HG03066 (cell line): Measurements from ENCODE around the gene PIBF1.
"Not testable (repeated sequence)": the region's sequence is repeated elsewhere in the genome, so short reads cannot be mapped to it uniquely, and the experiment has no call there.

Source experiments
- ATAC-seq: cut with Tn5 transposase; IDR thresholded peaks from one replicate; pipeline ENCODE4 v1.9.1; 2021; ENCODE audit warnings: low read depth; ENCODE audit not compliant: unreplicated experiment

The PIBF1 gene

DNA sequence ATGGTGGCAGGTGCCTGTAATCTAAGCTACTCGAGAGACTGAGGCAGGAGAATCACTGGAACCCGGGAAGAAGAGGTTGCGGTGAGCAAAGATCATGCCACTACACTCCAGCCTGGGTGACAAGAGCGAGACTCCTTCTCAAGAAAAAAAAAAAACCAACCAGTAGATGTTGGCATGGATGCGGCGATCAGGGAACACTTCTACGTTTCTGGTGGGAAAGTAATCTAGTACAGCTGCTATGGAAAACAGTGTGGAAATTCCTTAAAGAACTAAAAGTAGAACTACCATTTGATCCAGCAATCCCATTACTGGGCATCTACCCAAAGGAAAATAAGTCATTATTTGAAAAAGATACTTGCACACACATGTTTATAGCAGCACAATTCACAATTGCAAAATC is 119.6 kb downstream of the PIBF1 start:
- not testable (repeated sequence) for ATAC-seq

DNA sequence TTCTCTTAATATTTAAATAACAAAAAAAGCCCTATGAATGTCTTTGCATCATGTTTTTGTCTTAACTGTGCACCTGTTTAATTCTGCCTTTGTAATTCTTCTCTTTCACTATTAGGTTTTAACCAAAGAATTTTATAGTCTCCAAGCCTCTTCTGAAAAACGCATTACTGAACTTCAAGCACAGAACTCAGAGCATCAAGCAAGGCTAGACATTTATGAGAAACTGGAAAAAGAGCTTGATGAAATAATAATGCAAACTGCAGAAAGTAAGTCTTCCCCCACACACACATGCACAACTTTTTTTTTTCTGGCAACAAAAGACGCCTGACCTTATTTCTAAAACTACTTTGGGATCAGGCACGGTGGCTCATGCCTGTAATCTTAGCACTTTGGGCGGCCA is 126.5 kb downstream of the PIBF1 start:
- no peak for ATAC-seq

DNA sequence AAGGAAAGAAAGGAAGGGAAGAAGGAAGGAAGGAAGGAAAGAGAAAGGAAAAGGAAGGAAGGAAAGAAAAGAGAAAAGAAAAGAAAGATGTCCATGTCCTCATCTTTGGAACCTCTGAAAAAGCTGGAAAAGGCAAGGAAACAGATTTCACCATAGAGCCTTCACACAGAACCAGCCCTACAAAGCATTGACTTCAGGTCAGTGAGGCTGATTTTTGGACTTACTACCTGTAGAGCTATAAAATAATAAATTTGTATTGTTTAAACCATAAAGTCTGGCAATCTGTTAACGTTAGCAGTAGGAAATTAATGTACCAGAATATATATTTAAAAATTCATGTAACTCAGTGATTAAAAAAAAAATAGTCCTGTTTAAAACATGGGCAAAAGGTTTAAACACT is 130.0 kb downstream of the PIBF1 start:
- ATAC-seq = no peak

DNA sequence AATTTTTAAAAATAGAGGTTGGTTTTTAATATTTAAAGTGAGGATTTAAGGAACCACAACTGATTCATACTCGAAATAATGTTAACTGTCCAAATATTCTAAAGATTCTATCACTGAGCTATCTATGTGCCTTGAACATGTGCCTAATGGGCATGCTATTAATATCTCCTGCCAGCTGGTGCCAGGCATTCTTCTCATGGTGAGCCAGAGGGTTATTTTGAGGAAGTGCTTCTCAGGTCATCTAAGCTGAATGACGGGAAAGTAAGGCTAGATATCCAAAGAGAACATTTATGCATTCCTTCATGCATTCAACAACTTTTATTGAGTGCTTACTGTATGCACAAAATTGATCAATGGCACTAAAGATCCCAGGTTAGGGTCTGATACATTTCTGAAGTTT is 138.2 kb downstream of the PIBF1 start:
- ATAC-seq = no peak

DNA sequence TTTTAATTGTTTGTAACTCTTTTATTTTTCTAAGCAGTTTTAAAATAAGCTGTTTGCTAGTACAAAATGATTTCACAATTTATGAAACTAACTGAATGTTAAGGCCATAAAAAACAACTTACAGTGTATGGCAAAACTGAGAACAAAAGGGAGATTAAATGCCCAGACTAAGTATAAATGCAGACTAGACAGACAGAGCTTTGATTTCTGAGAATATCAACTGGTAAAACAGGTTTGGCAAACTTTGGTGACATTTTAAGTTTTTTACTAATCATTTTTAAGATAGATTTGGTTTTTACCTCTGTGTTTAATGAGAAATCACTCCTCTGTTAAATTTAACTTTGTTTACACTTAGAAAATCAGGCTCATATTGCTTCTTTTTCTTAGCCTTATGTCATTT is 149.4 kb downstream of the PIBF1 start:
- ATAC-seq = no peak

DNA sequence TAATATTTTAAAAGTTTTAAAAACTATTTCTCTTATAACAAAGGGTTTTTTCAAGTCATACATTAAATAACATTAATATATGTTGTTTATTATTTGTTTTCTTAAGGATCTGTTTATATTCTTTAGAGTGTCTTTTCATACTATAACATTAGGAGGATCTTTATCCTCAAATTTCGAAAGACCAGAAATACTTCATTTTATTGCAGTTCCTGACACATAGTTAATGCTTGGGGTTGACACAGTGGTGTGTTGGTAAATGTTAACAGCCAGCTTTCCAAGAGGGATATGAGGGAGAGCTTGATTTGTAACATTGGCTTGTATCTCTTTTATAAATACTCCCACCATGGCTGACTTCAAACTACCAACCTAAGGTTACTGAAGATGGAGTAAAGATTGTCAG is 150.3 kb downstream of the PIBF1 start:
- no peak for ATAC-seq

DNA sequence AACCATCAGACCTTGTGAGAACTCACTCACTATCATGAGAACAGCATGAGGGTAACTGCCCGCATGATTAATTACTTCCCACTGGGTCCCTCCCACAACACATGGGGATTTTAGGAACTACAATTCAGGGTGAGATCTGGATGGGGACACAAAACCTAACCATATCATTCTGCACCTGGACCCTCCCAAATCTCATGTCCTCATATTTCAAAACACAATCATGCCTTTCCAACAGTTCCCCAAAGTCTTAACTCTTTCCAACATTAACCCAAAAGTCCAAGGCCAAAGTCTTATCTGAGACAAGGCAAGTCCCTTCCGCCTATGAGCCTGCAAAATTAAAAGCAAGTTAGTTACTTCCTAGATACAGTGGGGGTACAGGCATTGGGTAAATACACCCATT is 164.3 kb downstream of the PIBF1 start:
- not testable (repeated sequence) for ATAC-seq

DNA sequence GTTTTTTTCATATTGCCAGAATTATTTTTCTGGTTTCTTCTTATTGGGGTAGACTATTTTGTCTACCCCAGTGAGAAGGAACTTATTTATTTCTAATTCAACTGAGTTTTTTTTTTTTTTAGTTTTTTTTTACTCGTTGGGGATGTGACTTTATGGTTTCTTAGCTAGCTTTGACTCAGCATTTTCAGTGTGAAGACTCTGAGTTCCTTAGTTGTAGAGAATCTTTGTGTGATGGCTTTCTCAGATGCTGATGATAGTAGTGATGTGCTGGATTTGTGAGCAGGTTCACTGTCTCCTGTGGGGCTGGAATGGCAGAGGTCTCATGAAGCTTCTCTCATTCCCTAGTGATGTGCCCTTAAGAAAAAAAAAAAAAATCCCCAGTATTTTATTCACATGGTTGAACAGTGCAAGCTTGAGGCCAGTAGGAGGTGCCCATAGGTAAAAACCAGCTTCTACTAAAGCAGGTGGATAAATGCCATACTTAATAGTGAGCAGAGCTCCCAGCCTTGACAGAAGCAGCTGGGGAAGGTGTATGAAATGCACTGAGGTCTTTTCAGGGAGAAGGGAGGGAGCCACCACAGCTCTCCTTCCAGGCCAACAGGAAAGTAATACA is 170.7 kb downstream of the PIBF1 start:
- no peak for ATAC-seq

DNA sequence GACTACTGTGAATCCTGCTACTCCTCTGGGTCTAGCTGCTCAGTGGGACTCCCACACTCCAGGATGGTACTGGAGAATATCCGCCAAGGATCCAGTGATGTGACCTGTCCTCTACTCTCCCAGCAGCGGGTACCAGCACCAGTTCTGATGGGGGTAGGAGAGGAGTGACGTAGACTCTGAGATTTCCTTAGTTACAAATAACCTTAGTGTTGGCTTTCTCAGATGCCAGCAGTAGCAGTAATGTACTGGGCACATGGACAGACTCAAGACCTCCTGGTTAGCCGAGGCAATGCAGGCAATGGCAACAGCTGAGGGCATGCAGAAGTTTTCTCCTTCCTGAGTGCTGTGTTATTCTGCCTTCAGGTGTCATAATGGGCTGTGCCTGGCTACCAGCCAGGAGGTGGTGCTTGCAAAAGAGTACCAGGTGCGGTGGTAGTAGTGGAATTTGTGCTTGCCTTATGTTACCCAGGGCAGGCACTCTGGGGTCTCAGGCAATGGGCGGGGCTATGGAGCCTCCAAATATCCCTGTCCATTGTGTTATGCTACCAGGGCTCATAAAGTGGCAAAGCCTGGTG is 171.5 kb downstream of the PIBF1 start:
- no peak for ATAC-seq

DNA sequence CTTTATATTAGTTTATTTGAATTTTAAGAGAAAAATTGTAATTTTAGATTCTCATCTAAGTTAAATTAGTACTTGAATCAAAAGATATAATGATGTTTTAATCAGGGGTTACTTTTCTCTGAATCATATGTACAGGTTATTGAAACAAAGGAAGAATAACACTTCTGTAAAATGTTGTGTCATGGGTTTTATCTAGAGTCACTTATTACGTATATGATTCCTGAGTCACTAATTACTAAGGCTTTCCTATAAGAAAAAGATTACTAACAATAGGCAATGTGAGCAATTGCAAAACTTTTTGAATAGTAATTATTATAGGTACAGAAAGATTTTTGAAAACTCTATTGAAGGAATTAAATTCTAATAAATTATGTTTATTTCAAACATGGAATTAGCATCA is 177.7 kb downstream of the PIBF1 start:
- no peak for ATAC-seq

DNA sequence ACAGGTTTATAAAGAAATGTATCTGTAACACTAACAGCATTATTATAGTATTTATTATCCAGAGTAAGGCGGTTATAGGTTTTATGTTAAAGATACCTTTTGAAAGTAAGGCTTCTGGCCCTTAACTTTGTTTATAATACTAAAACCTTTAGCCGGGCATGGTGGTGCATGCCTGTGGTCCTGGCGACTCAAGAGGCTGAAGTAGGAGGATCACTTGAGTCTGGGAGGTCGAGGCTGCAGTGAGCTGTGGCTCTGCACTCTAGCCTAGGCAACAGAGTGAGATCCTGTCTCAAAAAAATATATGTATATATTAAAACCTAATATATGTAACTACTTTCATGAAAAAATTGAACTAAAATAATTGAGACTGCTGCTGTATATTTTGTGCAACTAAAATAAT is 178.2 kb downstream of the PIBF1 start:
- no peak for ATAC-seq

DNA sequence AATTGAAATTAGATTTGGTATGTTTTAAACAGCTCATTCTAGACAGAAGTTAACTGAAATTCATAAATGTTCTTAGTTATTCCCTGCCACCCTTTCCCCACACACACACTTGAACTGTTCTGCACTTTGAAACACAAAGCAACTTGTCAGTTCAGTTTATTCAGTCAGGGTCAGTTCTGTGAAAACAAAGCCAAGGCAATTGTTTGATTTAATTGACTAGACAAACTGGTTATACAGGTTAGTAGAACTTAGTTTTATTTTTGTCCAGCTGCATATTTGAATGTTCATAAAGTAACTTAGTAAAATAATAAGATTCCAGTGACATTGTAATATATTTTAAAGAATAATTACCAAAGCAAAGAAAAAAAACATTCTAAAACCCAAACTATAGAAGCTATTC is 178.6 kb downstream of the PIBF1 start:
- ATAC-seq = no peak

DNA sequence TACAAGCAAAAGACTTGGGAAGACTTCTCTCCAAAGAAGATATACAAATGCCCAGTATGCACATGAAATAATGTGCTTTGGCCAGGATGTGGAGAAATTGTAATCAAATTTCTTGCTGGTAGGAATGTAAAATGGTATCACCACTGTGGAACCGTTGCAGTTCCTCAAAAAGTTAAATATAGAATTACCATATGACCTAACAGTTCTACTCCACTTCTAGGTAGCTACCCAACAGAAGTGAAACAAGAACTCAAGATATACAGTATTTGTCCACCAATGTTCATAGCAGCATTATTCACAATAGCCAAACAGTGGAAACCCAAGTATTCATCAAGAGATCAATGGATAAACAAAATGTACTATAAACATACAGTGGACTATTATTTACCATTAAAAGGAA is 181.8 kb downstream of the PIBF1 start:
- ATAC-seq = peak; percentile 65

DNA sequence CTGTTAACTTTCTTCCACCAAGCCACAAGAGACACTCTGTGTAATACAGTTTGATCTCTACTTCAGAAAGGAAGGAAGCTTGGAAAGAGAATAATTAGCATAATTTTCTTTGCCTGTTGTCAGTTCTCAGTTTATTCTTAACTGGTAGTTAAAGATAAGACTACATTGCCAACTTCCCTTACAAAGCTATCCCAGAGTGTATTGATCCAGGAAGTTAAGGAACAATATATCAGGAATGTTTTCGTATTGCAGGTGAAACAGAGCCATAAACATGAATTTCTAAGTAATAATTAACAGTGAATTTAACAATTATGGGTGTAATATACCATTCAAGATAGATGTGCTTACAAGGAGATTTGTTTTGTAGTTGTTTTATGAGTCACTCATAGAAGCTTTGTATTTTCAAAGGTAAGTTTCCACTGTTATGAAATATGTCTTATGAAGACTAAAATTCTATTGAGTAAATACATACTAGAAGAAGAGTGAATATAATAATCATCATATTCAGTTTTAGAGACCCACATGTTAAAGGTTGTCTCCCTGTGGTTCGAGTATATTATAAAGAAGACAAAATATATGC is 188.5 kb downstream of the PIBF1 start:
- ATAC-seq = no peak

DNA sequence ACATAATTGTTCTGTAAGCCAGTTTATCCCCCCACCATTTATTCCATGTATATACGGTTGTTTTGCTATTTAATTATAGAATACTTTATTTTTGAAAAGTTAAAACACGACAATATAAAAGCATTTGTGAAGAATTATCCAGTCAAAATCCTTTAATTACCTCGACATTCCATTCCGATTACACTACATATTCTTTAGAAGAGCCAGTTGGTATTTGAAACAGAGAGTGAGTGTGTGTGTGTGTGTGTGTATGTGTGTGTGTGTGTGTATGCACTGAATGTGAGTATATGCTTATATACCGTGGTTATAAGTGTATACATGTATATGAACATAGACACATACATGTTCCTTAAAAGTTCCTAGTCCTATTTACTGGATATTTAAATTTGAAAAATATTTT is 189.0 kb downstream of the PIBF1 start:
- no peak for ATAC-seq

DNA sequence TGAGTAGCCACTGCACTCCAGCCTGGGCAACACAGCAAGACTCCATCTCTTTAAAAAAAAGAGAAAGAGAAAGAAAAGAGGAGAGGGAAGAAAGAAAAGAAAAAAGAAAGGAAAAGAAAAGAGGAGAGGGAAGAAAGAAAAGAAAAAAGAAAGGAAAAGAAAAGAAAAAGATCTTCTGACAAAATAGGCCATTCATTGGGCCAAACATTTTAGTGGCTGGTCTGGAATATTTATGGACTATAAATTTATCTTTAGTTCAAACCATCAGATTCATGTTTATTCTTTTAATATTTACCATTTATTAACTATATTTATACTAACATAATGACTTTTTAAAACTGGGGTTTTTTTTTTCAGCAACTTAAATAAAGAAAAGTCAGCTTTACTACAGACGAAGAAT is 191.3 kb downstream of the PIBF1 start:
- ATAC-seq = no peak

DNA sequence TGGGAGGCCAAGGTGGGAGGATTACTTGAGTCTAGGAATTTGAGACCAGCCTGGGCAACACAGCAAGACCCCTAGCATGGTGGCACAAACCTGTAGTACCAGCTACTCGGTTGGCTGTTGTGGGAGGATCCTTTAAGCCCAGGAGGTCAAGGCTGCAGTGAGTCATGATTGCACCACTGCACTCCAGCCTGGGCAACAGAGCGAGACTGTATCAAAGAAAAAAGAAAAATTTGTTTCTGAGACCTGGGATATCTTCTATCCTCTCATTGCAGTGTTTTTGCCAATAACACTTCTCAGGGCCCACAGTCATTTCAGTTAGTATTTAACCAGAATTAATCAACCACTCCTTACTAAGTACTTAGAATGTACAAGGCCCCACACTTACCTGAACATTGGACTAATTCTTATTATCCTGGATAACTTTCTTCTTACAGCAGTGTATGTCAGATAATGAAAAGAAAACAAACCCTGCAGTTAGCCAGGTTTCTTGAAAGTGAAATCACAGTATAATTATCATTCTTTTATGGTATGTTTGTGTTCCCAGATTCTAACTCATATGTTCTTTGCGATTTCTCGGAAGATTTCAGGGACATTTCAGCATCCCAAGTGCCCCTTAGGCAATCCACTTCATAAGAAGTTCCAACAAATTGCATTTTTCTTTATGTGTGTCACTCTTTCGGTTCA is 201.3 kb downstream of the PIBF1 start:
- ATAC-seq = no peak

DNA sequence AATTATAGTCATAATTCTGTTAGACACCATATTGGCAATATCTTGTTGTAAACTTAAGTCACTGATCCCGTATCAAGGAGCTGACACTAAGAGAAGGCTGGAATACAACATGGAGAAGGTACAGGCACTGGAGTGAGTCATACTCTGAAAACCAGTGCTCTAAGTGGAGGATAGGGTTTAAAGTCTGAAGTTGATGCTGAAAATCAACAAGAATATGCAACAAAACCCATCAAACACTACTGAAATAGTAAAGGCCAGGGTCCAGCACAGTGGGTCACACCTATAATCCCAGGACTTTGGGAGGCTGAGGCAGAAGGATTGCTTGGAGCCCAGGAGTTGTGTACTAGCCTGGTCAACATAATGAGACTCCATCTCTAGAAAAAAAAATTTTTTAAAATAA is 203.7 kb downstream of the PIBF1 start:
- ATAC-seq = no peak

DNA sequence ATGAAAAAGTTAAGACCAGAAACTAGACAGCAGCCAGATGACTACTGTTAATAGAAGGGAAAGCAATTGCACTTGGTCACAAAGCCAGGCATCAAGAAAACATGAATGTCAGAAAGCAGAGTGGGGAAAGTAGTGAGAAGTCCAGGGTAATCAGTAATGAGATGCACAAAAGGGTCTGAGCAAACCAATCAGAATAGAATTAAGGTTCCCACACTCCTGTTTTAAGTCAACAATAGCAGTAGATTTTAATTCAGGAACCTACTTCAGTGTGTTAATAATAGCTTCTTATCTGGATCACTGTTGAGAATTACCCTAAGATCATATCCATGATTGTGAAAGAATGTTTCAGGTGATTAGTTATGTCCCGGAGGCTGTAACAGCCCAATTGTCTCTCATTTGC is 204.3 kb downstream of the PIBF1 start:
- no peak for ATAC-seq

DNA sequence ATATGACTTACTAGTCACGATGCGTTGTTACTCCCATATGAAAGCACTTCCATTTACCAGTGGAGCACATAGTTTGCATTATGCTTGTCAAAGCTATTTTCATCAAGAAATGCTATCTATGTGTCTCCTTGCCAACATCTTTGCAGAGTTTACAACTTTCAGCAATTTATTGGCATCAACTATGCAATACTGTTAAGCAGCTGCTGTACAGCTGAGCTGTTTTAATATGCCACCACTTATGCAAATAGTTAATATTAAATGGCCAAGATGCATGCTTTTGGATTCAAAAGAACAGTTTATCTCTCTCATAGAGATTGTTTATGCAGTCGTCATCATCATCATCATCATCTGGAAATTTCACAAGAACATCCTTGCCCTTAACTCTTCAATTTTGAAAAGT is 209.0 kb downstream of the PIBF1 start:
- ATAC-seq = no peak

DNA sequence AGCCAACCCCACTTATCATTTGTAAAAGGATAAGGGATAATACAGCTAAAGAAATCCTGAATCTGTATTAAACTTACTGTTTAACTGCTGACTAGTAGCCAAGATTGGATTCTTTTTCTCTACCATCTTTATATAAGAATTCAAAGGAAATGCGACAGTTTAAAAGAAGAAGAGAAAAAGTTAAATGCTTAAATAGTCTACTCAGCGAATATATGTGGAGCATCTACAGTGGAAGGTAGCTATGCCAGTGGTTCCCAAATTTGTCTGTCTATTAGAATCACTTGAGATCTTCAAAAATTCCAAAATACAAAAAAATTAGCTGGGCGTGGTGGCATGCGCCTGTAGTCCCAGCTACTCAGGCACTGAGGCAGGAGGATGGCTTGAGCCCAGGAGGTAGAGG is 216.1 kb downstream of the PIBF1 start:
- no peak for ATAC-seq
